NB4 (cell line): Measurements from ENCODE around the gene IGSF21.

Source experiments
- CTCF ChIP-seq: IDR thresholded peaks from one replicate; pipeline ENCODE4 v1.5.1; 2012; ENCODE audit warnings: low read depth, low read length
- MAX ChIP-seq: IDR thresholded peaks from 2 replicates; pipeline ENCODE4 v1.6.1; 2011; ENCODE audit warnings: low read depth, low read length
- MYC ChIP-seq: IDR thresholded peaks from 2 replicates; pipeline ENCODE4 v1.6.1; 2011; ENCODE audit warnings: low read depth, low read length
- POLR2A ChIP-seq: IDR thresholded peaks from 2 replicates; pipeline ENCODE4 v1.6.1; 2011; ENCODE audit warnings: mild to moderate bottlenecking; ENCODE audit not compliant: insufficient read length; ENCODE audit errors: extremely low read depth

- TF ChIP-seq CTCF: no peak
- no peak for TF ChIP-seq POLR2A
- TF ChIP-seq MYC: no peak
- no peak for TF ChIP-seq MAX
Measured at GRCh38 chr1:18342744-18343143, 235.1 kb downstream of the IGSF21 start.
